ENCODE results near the gene BANK1.

- no peak for TF ChIP-seq CTCF (conservative IDR thresholded peaks at IDR 0.05)
- TF ChIP-seq EZH2 (IDR thresholded peaks at IDR 0.05; ENCODE audit: low read depth), result no peak
Measured at GRCh38 chr4:101858641-101859040, 68.1 kb downstream of the BANK1 start.

Measured in PC-9 (cell line).